LNCaP clone FGC (cell line): ENCODE results near the gene TMEM161A.
A peak's percentile ranks its signal among the peaks of the same experiment; 100 is the strongest.

Source experiments
- DNase-seq: peaks from one replicate; pipeline ENCODE4 v3.0.0-alpha.2; 2011; ENCODE audit warnings: low read depth
- H3K4me3 ChIP-seq: 2 replicates; pipeline ENCODE4 v1.5.1; 2011; ENCODE audit warnings: mild to moderate bottlenecking, low read depth, low read length, control low read depth
- TF ChIP-seq, protein P1 (sequence below): IDR thresholded peaks from 2 replicates; pipeline ENCODE4 v1.5.1; 2012; ENCODE audit warnings: mild to moderate bottlenecking; ENCODE audit not compliant: control insufficient read depth, insufficient read depth; ENCODE audit errors: extremely low read depth

TMEM161A gene

DNA sequence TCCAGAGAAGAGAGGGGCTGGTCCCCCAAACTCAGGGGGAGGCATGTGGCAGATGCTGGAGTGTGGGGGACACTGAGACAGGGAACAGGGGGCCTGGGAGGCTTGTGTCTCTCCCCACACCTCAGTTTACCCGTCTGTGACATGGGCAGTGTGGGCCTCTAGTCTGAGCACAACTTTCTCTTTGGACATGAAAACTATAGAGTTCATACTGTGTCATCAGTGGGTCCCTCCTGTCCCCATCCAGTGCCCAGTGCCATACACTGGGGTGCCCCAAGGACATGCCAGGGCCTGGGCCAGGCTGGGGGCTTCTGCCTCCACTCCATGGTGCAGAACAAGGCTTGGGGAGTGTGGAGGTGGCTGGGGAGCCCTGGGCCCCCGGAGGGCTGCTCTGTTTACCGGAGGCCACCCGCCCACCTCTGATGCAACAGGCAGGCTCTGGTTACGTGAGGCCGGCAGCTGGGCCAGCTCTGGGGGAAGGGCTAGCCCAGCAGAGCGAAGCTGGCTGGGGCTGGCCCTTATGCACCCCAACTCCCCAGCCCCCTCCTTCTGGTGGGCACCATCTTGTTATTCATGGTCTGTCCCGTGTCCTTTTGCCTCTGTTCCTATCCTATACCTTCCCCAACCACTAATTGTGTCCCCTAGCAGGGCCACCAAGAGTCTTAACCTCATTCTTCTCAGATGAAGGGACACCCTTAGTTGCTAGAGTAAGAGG, 33.7 kb upstream of the TMEM161A start:
- no peak overlapping the region for H3K4me3 ChIP-seq
- DNase-seq, result no peak
- TF ChIP-seq, protein P1, sequence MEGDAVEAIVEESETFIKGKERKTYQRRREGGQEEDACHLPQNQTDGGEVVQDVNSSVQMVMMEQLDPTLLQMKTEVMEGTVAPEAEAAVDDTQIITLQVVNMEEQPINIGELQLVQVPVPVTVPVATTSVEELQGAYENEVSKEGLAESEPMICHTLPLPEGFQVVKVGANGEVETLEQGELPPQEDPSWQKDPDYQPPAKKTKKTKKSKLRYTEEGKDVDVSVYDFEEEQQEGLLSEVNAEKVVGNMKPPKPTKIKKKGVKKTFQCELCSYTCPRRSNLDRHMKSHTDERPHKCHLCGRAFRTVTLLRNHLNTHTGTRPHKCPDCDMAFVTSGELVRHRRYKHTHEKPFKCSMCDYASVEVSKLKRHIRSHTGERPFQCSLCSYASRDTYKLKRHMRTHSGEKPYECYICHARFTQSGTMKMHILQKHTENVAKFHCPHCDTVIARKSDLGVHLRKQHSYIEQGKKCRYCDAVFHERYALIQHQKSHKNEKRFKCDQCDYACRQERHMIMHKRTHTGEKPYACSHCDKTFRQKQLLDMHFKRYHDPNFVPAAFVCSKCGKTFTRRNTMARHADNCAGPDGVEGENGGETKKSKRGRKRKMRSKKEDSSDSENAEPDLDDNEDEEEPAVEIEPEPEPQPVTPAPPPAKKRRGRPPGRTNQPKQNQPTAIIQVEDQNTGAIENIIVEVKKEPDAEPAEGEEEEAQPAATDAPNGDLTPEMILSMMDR, result no peak

DNA sequence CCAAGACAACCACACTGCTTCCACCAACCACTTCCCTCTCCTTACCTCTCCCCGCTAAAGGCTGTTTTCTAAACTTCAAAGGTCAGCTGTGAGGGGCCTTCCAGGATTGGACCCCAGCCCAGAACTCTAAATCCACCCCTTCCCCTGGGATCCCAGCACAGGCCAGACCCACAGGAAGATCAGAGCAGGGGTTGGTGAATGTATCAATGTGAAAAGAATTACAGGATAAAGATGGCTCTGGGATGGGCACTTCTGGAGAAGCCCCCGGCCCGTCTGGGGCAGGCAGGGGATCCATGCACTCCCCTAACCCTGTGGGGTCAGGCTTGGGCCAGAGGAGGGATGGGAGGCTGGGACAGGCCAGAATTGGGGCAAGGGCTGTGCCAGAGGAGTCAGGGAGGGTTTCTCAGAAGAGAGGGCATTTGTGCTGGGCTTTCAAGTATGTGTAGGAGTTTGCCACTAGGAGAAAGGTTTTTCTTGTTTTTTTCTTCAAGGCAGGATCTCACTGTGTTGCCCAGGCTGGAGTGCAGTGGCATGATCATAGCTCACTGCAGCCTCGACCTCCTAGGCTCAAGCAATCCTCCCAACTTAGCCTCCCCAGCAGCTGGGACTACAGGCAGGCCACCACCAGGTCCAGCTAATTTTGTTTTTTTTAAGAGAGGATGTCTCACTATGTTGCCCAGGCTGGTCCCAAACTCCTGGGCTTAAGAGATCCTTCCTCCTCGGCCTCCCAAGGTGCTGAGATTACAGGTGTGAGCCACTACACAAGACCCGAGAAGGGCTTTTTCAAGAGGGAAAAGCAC, 32.8 kb upstream of the TMEM161A start:
- no peak overlapping the region for H3K4me3 ChIP-seq
- TF ChIP-seq, protein P1, result no peak
- no peak for DNase-seq

DNA sequence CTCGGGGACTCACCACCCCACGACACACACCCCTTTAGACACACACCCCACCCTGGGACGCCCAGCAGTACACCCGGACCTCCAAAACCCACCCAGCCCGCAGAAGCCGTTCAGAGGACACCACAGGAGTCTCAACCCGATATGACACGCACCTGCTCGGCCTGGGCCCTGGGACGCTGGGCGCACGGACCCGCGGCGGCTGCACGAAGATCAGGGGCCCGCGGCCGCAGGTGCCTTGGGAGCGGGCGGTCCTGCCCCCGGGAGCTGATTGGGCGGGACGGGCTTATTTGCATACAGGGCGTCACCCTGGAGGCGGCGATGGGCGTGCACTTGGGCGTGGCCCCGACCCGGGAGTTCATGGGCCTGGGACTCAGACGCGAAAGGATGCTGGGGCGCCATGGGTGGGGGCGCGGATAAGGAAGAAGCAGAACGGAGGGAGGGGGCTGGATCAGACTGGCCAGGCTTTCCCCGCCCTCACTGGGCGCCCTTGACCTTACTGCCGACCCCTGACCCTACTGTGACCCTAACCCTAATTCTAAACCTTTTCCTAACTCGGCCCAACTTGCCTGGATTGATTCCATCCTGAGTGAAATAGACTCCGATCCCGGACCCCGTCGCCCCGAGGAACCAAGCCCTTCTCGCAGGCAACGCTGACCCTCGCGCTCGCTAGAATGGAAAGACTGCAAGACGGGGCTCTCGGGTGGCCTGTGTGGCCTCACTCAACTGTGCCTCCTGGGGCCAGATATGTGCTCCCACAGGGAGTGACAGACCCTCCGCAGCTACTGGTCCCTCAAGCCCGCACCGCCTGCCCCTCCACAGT, 32.0 kb upstream of the TMEM161A start, which contains the start of gene MEF2B:
TSS of gene MEF2B (minus strand) at position 211 of the 820 bp plus-strand sequence. CDS start 19,528 bp downstream, outside the sequence.
- TF ChIP-seq, protein P1, result no peak
- H3K4me3 ChIP-seq, result peak within 1 kb of the TSS; percentile 28
- no peak for DNase-seq

DNA sequence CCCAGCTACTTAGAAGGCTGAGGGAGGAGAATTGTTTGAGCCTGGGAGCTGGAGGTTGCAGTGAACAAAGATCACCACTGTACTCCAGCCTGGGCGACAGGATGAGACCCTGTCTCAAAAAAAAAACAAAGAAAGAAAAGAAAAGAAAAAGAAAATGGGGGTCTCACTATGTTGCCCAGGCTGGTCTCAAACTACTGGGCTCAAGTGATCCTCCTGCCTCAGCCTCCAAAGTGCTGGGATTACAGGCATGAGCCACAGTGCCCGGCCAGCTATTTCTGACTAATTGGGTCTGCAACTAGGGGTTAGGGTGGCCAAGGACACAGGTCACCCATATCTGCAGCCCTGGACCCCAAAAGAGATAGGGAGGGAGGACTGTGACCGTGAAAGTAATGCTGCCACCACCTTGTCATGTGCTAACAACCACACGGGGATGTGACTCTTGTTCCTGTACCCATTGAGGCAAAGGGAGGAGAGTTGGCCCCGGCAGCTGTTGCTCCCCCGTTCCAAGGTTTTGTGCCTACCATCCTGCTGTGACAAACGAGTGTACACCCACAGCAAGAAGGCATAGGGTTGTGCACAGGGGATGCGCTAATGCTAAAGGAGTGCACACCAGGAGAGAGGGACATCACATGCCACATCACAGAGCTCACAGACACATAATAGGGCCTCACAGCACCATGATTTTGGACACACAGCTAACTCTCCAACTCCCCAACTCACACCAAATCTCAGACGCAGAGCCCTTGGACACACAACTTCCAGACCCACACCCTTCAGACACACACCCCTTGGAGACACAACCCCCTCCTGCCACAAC, 31.2 kb upstream of the TMEM161A start:
- H3K4me3 ChIP-seq, result peak overlapping the region; percentile 28
- DNase-seq, result no peak
- TF ChIP-seq, protein P1, result no peak

DNA sequence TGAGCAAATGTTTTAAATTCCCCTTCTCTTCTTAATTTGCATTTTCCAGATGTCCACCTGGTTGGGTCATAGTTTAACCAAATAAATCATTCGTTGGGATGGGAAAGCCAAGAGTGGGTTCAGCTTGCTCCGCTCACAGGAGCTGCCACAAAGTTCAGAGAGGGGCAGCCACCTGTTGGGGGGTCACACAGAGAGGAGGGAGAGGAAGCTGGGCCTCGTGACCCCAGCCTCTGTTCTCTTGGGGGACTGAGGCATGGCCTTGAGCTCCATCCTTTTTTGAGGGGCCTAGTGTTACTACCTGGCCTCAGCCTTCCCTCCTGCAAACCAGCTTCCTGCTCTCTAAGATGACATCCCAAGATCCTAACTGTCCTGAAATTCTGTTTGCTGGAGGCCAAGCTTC, 29.3 kb upstream of the TMEM161A start:
- DNase-seq, result no peak
- TF ChIP-seq, protein P1, result no peak
- H3K4me3 ChIP-seq, result no peak overlapping the region

DNA sequence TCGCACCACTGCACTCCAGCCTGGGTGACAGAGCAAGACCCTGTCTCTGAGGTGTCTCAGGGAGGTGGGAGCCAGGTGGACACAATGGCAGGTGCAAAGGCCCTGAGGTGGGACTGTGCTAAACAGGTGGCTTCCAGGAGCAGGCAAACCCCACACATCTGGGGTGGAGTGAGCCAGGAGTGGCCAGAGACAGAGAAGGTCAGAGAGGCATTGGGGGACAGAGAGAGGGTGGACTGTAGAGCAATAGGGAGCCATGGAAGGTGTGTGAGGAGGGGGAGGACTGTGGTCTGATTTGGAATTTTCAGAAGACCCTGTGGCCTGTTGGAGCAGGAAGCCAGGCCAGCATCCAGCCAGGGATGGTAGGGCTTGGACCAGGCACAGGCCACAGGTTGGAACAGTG, 27.1 kb upstream of the TMEM161A start:
- no peak for DNase-seq
- TF ChIP-seq, protein P1, result no peak
- no peak overlapping the region for H3K4me3 ChIP-seq
